ENCODE data around the gene YARS2. TPM values are rescaled to one million over a fixed set of nuclear protein-coding genes. Genes with fewer than 3 reads are reported as not detected.
A peak's percentile ranks its signal among the peaks of the same experiment; 100 is the strongest.

The YARS2 gene
- total and polyA plus RNA-seq, 2 of the 13 experiments (the other 11 are each of a cell fraction or from before 2014, with no cell fraction given) = 17.9 to 39.6 TPM

DNA sequence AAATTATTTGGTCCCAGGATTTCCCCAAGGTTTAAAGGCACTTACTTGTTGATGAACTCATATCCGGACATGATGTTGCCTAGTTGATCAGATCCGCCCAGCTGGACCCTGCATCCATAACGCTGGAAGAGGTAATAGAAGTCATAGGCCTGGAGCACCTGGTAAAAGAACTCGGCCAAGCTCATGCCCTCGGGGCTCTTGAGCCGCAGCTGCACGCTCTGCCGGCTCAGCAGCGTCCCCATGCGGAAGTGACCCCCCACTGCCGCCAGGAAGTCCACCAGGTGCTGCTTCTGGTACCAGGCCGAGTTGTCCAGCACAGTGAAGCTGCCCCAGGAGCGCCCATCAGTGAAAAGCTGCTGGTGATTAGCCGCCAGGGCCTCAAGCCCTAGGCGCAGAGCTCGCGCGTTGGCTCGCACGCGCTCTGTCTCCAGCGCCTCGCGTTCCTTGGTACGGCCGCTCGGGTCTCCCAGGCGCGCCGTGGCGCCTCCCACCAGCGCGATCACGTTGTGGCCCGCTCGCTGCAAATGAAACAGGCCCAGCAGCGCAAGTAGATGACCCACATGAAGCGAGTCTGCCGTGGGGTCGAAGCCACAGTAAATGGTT, 545 bp downstream of the YARS2 start:
- FAIRE-seq (no peak), DNase-seq (ENCODE audit: low spot score) (peak; percentile 60), ATAC-seq (peak; percentile 79)
- H3K9me3 ChIP-seq (ENCODE audit: low read length) = no peaks in the 10 kb centered on the region
- 0% methylated on average over 12 of the region's 40 CpGs for WGBS (ENCODE audit: low lambda C conversion rate)
- H4K20me1 ChIP-seq (ENCODE audit: insufficient read depth, low read length) = no peaks in the 10 kb centered on the region
- H3K4me2 ChIP-seq (ENCODE audit: low read depth, low read length) = peak overlapping the region; percentile 80
- intact Hi-C loops (cut with micrococcal nuclease; ENCODE audit: unreplicated experiment) = loop anchor here (1.0 to 10.0 kb wide), 4 partner anchors 110 to 1267 kb away; partner anchors contain the start of gene ALG10
- peak overlapping the region; percentile 55 for H2AFZ ChIP-seq (ENCODE audit: low read length)
- CTCF ChIA-PET (ENCODE audit: low intra/inter-chr PET ratio, low total read pairs) = interaction anchor here (1.4 to 2.4 kb wide), 2 partner anchors 164 to 390 kb away, joined by 4 to 25 read pairs; no protein-coding TSS in a partner anchor
- H3K27me3 ChIP-seq (ENCODE audit: control insufficient read depth in 1 of 2, insufficient read depth in 2 of 2, low read length in 2 of 2) = no peaks in the 10 kb centered on the region; a peak in 1 of 5 replicates
- peaks cover 29% of the 10 kb centered on the region for H3K79me2 ChIP-seq (ENCODE audit: insufficient read depth, low read length)
- H3K4me1 ChIP-seq (ENCODE audit: insufficient read depth, low read length) = peaks cover 30% of the 10 kb centered on the region
- in situ Hi-C loops (cut with HindIII; ENCODE audit: extremely low pct_ligation_motif_present, low pct_unique_long_range_greater_than_20kb) = loop anchor here (5.0 to 25.0 kb wide), 3 partner anchors 147 to 1267 kb away; partner anchors contain the start of gene ALG10
- POLR2A ChIA-PET = interaction anchor here (0.7 to 2.0 kb wide), 15 partner anchors 11 to 1267 kb away, joined by 3 to 31 read pairs (median 3); partner anchors contain the start of genes ALG10, DNM1L, ETFBKMT and FGD4
- peak overlapping the region; percentile 86 to 95 (median 91) for H3K4me3 ChIP-seq (replicated peaks in 1 of 3; ENCODE audit: insufficient read depth in 1 of 3, low read depth in 2 of 3, low read length in 3 of 3)
- peaks cover 5 to 22% of the 10 kb centered on the region in 2 experiments; a peak in 4 of 5 replicates for H3K36me3 ChIP-seq (replicated peaks in 1 of 2; ENCODE audit: control insufficient read depth in 1 of 2, insufficient read depth in 2 of 2, low read length in 2 of 2)
- peak overlapping the region; percentile 76 for H3K27ac ChIP-seq (ENCODE audit: extremely low read length, insufficient read depth, low read length)
- BruUV-seq (replicated peaks) = TSS peak; percentile 85
- peak overlapping the region; percentile 90 for H3K9ac ChIP-seq (ENCODE audit: insufficient read depth, low read depth, low read length)
- TF ChIP-seq STAG1 (CRISPR knock-in tag; IDR thresholded peaks at IDR 0.05) = peak; percentile 73
- no peak for TF ChIP-seq JARID2 (CRISPR knock-in tag; IDR thresholded peaks at IDR 0.05; ENCODE audit: insufficient replicate concordance)
- TF ChIP-seq SOX13 (IDR thresholded peaks at IDR 0.05) = no peak
- TF ChIP-seq SOX13 (CRISPR knock-in tag; conservative IDR thresholded peaks at IDR 0.05 in 1 of 2, IDR thresholded peaks at IDR 0.05 in 1 of 2) = peak in 1 of 2 experiments; percentile 28; a peak in 1 of 4 replicates
- TF ChIP-seq, protein P1, sequence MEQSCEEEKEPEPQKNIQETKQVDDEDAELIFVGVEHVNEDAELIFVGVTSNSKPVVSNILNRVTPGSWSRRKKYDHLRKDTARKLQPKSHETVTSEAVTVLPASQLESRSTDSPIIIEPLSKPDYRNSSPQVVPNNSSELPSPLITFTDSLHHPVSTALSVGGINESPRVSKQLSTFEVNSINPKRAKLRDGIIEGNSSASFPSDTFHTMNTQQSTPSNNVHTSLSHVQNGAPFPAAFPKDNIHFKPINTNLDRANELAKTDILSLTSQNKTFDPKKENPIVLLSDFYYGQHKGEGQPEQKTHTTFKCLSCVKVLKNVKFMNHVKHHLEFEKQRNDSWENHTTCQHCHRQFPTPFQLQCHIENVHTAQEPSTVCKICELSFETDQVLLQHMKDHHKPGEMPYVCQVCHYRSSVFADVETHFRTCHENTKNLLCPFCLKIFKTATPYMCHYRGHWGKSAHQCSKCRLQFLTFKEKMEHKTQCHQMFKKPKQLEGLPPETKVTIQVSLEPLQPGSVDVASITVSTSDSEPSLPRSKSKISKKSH (CRISPR knock-in tag; IDR thresholded peaks at IDR 0.05; ENCODE audit: borderline replicate concordance) = no peak
- peak; percentile 47 for TF ChIP-seq SRSF1 (optimal IDR thresholded peaks at IDR 0.05; ENCODE audit: low read depth, low read length)
- peak; percentile 51 for TF ChIP-seq MED1 (CRISPR knock-in tag; IDR thresholded peaks at IDR 0.05)
- no peak for TF ChIP-seq SP1 (IDR thresholded peaks at IDR 0.05)
- TF ChIP-seq SP1 (CRISPR knock-in tag; IDR thresholded peaks at IDR 0.05) = peak; percentile 35; the same call in 1 of the 2 replicates
- peak; percentile 24; the same call in 1 of the 2 replicates for TF ChIP-seq MEF2D (CRISPR knock-in tag; IDR thresholded peaks at IDR 0.05)
- TF ChIP-seq NONO (IDR thresholded peaks at IDR 0.05) = no peak
- TF ChIP-seq NONO (CRISPR knock-in tag; conservative IDR thresholded peaks at IDR 0.05) = peak; percentile 26; the same call in 1 of the 2 replicates
- TF ChIP-seq ZNF501 (CRISPR knock-in tag; IDR thresholded peaks at IDR 0.05) = peak; percentile 85
- peak; percentile 58 for TF ChIP-seq RXRA (CRISPR knock-in tag; IDR thresholded peaks at IDR 0.05)
- peak; percentile 35; the same call in 1 of the 2 replicates for TF ChIP-seq CBFB (CRISPR knock-in tag; IDR thresholded peaks at IDR 0.05)
- TF ChIP-seq, protein P2, sequence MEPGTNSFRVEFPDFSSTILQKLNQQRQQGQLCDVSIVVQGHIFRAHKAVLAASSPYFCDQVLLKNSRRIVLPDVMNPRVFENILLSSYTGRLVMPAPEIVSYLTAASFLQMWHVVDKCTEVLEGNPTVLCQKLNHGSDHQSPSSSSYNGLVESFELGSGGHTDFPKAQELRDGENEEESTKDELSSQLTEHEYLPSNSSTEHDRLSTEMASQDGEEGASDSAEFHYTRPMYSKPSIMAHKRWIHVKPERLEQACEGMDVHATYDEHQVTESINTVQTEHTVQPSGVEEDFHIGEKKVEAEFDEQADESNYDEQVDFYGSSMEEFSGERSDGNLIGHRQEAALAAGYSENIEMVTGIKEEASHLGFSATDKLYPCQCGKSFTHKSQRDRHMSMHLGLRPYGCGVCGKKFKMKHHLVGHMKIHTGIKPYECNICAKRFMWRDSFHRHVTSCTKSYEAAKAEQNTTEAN (CRISPR knock-in tag; conservative IDR thresholded peaks at IDR 0.05) = peak; percentile 36
- peak; percentile 18; the same call in 1 of the 2 replicates for TF ChIP-seq ZNF317 (CRISPR knock-in tag; IDR thresholded peaks at IDR 0.05)
- peak; percentile 84 for TF ChIP-seq CHCHD3 (CRISPR knock-in tag; IDR thresholded peaks at IDR 0.05)
- TF ChIP-seq, protein P3, sequence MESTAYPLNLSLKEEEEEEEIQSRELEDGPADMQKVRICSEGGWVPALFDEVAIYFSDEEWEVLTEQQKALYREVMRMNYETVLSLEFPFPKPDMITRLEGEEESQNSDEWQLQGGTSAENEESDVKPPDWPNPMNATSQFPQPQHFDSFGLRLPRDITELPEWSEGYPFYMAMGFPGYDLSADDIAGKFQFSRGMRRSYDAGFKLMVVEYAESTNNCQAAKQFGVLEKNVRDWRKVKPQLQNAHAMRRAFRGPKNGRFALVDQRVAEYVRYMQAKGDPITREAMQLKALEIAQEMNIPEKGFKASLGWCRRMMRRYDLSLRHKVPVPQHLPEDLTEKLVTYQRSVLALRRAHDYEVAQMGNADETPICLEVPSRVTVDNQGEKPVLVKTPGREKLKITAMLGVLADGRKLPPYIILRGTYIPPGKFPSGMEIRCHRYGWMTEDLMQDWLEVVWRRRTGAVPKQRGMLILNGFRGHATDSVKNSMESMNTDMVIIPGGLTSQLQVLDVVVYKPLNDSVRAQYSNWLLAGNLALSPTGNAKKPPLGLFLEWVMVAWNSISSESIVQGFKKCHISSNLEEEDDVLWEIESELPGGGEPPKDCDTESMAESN (CRISPR knock-in tag; conservative IDR thresholded peaks at IDR 0.05) = peak; percentile 82
- peak; percentile 60; the same call in 1 of the 2 replicates for TF ChIP-seq CCDC6 (CRISPR knock-in tag; IDR thresholded peaks at IDR 0.05)
- no peak for TF ChIP-seq MZF1 (CRISPR knock-in tag; IDR thresholded peaks at IDR 0.05; ENCODE audit: borderline replicate concordance)

Measured in HepG2 (cell line).